H1 (cell line): Measurements from ENCODE around the gene CSNK1D. TPM values are rescaled to one million over a fixed set of nuclear protein-coding genes. Genes with fewer than 3 reads are reported as not detected.
A peak's percentile ranks its signal among the peaks of the same experiment; 100 is the strongest.

Experiments used
- CTCF ChIA-PET: fragments of 300-600 bp; sonication (Branson Sonifier 250); formaldehyde crosslinking; loops from one replicate; lab custom pipeline; 2021; ENCODE audit not compliant: partially characterized antibody; lab: Charles Lee
- POLR2A ChIA-PET: fragments of 300-600 bp; sonication (Branson Sonifier 250); formaldehyde crosslinking; loops from one replicate; lab custom pipeline; 2021; ENCODE audit warnings: inconsistent platforms; ENCODE audit not compliant: partially characterized antibody; lab: Charles Lee
- DNase-seq, 2 experiments: peaks; one replicate each; pipeline versions ENCODE4 v3.0.0 to v3.0.0-alpha.2; 2010 to 2022; ENCODE audit warnings: low spot score in 2 of 2, low read depth in 1 of 2, mixed read lengths in 1 of 2
- FAIRE-seq: peaks from 2 replicates; lab custom pipeline; 2011; peaks lifted over from hg19 to GRCh38; lab: Jason Lieb, UNC
- H2AFZ ChIP-seq: 2 replicates; pipeline ENCODE4 v1.8.1; 2012; ENCODE audit warnings: low read length, inconsistent platforms
- H2AK5ac ChIP-seq: 2 replicates; pipeline ENCODE4 v1.6.1; 2013; ENCODE audit warnings: low read depth, low read length
- H2BK120ac ChIP-seq: replicated peaks from 2 replicates; pipeline ENCODE3; 2013; ENCODE audit warnings: low read depth, low read length, inconsistent platforms
- H2BK12ac ChIP-seq: 2 replicates; pipeline ENCODE4 v1.6.1; 2013; ENCODE audit warnings: low read depth, low read length
- H2BK15ac ChIP-seq: 2 replicates; pipeline ENCODE4 v1.6.1; 2013; ENCODE audit warnings: low read length
- H2BK20ac ChIP-seq: 2 replicates; pipeline ENCODE4 v1.6.1; 2013; ENCODE audit warnings: low read length
- H2BK5ac ChIP-seq: 2 replicates; pipeline ENCODE4 v1.6.1; 2013; ENCODE audit warnings: low read depth, low read length
- H3K14ac ChIP-seq: 2 replicates; pipeline ENCODE4 v1.6.1; 2013; ENCODE audit warnings: inconsistent platforms; ENCODE audit not compliant: insufficient read length
- H3K18ac ChIP-seq: 2 replicates; pipeline ENCODE4 v1.6.1; 2013; ENCODE audit warnings: low read length; ENCODE audit errors: extremely low read depth
- H3K23ac ChIP-seq: 2 replicates; pipeline ENCODE4 v1.6.1; 2013; ENCODE audit warnings: inconsistent platforms; ENCODE audit not compliant: insufficient read length
- H3K23me2 ChIP-seq: 2 replicates; pipeline ENCODE4 v1.6.1; 2013; ENCODE audit warnings: low read depth, low read length
- H3K27ac ChIP-seq: 2 replicates; pipeline ENCODE4 v1.6.1; 2011; ENCODE audit warnings: low read depth, low read length, inconsistent platforms
- H3K27me3 ChIP-seq, 4 experiments: replicated peaks in 1 of 4; 1 replicate in 1 of 4; 2 replicates in 3 of 4; pipeline versions ENCODE4 v1.6.1 to v1.8.1; 2011 to 2013; ENCODE audit warnings: low read length in 3 of 4, mild to moderate bottlenecking in 3 of 4, inconsistent platforms in 2 of 4, mixed read lengths in 2 of 4, moderate library complexity in 1 of 4; ENCODE audit not compliant: control insufficient read depth in 3 of 4, insufficient read depth in 3 of 4; ENCODE audit errors: extremely low read depth in 1 of 4
- H3K36me3 ChIP-seq, 4 experiments: 2 replicates each; pipeline versions ENCODE4 v1.6.1 to v1.8.1; 2011 to 2013; ENCODE audit warnings: mild to moderate bottlenecking in 4 of 4, low read length in 3 of 4, moderate library complexity in 2 of 4, control low read depth in 1 of 4, inconsistent platforms in 1 of 4; ENCODE audit not compliant: insufficient read depth in 4 of 4, control insufficient read depth in 2 of 4
- H3K4ac ChIP-seq: replicated peaks from 2 replicates; pipeline ENCODE3; 2013; ENCODE audit warnings: low read length, low read depth, mixed read lengths, inconsistent platforms; ENCODE audit not compliant: insufficient read length
- H3K4me1 ChIP-seq, 4 experiments: replicated peaks in 1 of 4; 1 replicate in 1 of 4; 2 replicates in 3 of 4; pipeline versions ENCODE4 v1.6.1 to v1.8.1; 2011 to 2013; ENCODE audit warnings: low read length in 3 of 4, inconsistent platforms in 2 of 4, mixed read lengths in 1 of 4; ENCODE audit not compliant: insufficient read depth in 4 of 4, control insufficient read depth in 3 of 4
- H3K4me2 ChIP-seq, 2 experiments: 2 replicates each; pipeline versions ENCODE4 v1.6.1 to v1.8.1; 2011 to 2013; ENCODE audit warnings: low read depth in 2 of 2, low read length in 2 of 2, control low read depth in 1 of 2, inconsistent platforms in 1 of 2, mild to moderate bottlenecking in 1 of 2; ENCODE audit not compliant: insufficient read depth in 1 of 2
- H3K4me3 ChIP-seq, 4 experiments: fragments of 200-600, 300-600 bp in 1 of 4; sonication (generic), shearing (Covaris generic), sonication (Bioruptor Twin) in 1 of 4; 2 replicates each; pipeline versions ENCODE4 v1.5.1 to v1.8.1; 2011 to 2016; ENCODE audit warnings: low read length in 4 of 4, low read depth in 3 of 4, control low read depth in 2 of 4, inconsistent platforms in 2 of 4, mild to moderate bottlenecking in 2 of 4, mixed read lengths in 1 of 4, moderate library complexity in 1 of 4; ENCODE audit not compliant: insufficient read depth in 2 of 4; ENCODE audit errors: extremely low read depth in 1 of 4
- H3K56ac ChIP-seq: replicated peaks from 2 replicates; pipeline ENCODE3; 2013; ENCODE audit warnings: low read depth, mild to moderate bottlenecking, mixed read lengths, low read length, inconsistent platforms; ENCODE audit not compliant: insufficient read length
- H3K79me1 ChIP-seq: 2 replicates; pipeline ENCODE4 v1.6.1; 2013; ENCODE audit warnings: low read depth, low read length, control low read depth
- H3K79me2 ChIP-seq, 2 experiments: 2 replicates each; pipeline versions ENCODE4 v1.6.1 to v1.8.1; 2012 to 2013; ENCODE audit warnings: low read length in 2 of 2, mild to moderate bottlenecking in 2 of 2, inconsistent platforms in 1 of 2; ENCODE audit not compliant: insufficient read depth in 2 of 2, control insufficient read depth in 1 of 2
- H3K9ac ChIP-seq, 4 experiments: replicated peaks in 1 of 4; 1 replicate in 1 of 4; 2 replicates in 3 of 4; pipeline versions ENCODE4 v1.6.1 to v1.8.1; 2011 to 2013; ENCODE audit warnings: low read depth in 3 of 4, low read length in 3 of 4, control low read depth in 2 of 4, mild to moderate bottlenecking in 2 of 4, moderate library complexity in 2 of 4, inconsistent platforms in 1 of 4; ENCODE audit errors: extremely low read depth in 1 of 4
- H3K9me3 ChIP-seq, 2 experiments: 2 replicates each; pipeline versions ENCODE4 v1.6.1 to v1.8.1; 2012 to 2013; ENCODE audit warnings: mild to moderate bottlenecking in 2 of 2, moderate library complexity in 2 of 2, control low read depth in 1 of 2, inconsistent platforms in 1 of 2, low read depth in 1 of 2, low read length in 1 of 2, mixed read lengths in 1 of 2; ENCODE audit not compliant: insufficient read depth in 2 of 2
- H4K20me1 ChIP-seq, 2 experiments: replicated peaks in 1 of 2; 2 replicates each; pipeline versions ENCODE3 to v1.8.1; 2011 to 2013; ENCODE audit warnings: inconsistent platforms in 2 of 2, low read length in 2 of 2, mild to moderate bottlenecking in 1 of 2; ENCODE audit not compliant: insufficient read depth in 2 of 2, control insufficient read depth in 1 of 2
- H4K5ac ChIP-seq: 2 replicates; pipeline ENCODE4 v1.6.1; 2013; ENCODE audit warnings: low read length, low read depth, mixed read lengths, inconsistent platforms; ENCODE audit not compliant: insufficient read length
- H4K8ac ChIP-seq: 2 replicates; pipeline ENCODE4 v1.8.0; 2013; ENCODE audit warnings: mild to moderate bottlenecking, moderate library complexity, low read length, inconsistent platforms; ENCODE audit not compliant: insufficient read depth; ENCODE audit errors: extremely low read depth
- H4K91ac ChIP-seq: replicated peaks from 2 replicates; pipeline ENCODE3; 2013; ENCODE audit warnings: low read length, mixed read lengths, inconsistent platforms; ENCODE audit not compliant: insufficient read length
- CTBP2 ChIP-seq: IDR thresholded peaks from 2 replicates; pipeline ENCODE4 v1.7.0; 2011; ENCODE audit warnings: borderline replicate concordance, mild to moderate bottlenecking, moderate library complexity, mixed read lengths, low read length; ENCODE audit not compliant: insufficient read depth, insufficient read length
- EP300 ChIP-seq, 2 experiments: IDR thresholded peaks; 1 replicate in 1 of 2; 2 replicates in 1 of 2; pipeline ENCODE4 v1.6.1; 2011 to 2012; ENCODE audit warnings: low read depth in 2 of 2, low read length in 2 of 2, mild to moderate bottlenecking in 2 of 2, borderline replicate concordance in 1 of 2, inconsistent platforms in 1 of 2, moderate library complexity in 1 of 2
- KDM1A ChIP-seq: fragments of 200-600, 300-600 bp; sonication (generic); IDR thresholded peaks from 2 replicates; pipeline ENCODE4 v1.7.1; 2016; ENCODE audit warnings: mild to moderate bottlenecking, low read length, borderline replicate concordance
- POLR2A ChIP-seq, 2 experiments: IDR thresholded peaks; 1 replicate in 1 of 2; 2 replicates in 1 of 2; pipeline ENCODE4 v1.6.1; 2011; ENCODE audit warnings: low read depth in 2 of 2, low read length in 2 of 2, mild to moderate bottlenecking in 2 of 2; ENCODE audit errors: control extremely low read depth in 1 of 2
- SIX5 ChIP-seq: IDR thresholded peaks from 2 replicates; pipeline ENCODE4 v1.6.1; 2011; ENCODE audit warnings: mild to moderate bottlenecking, low read depth, low read length
- TAF7 ChIP-seq: optimal IDR thresholded peaks from 2 replicates; pipeline ENCODE3; 2011; ENCODE audit warnings: low read depth, mild to moderate bottlenecking, inconsistent platforms, low read length, moderate library complexity, borderline replicate concordance
- YY1 ChIP-seq: IDR thresholded peaks from 2 replicates; pipeline ENCODE4 v1.6.1; 2011; ENCODE audit warnings: low read depth, mild to moderate bottlenecking, low read length
- WGBS, 2 experiments: shearing (Covaris generic) in 1 of 2; methylation state at CpG; one replicate each; pipeline versions ENCODE4 v1.1.6 to v1.1.7; 2013 to 2015; ENCODE audit warnings: low lambda C conversion rate in 2 of 2, mixed read lengths in 2 of 2, inconsistent platforms in 1 of 2, low coverage in 1 of 2, missing lambda C conversion rate in 1 of 2; ENCODE audit not compliant: insufficient replicate concordance in 2 of 2, insufficient coverage in 1 of 2, insufficient read length in 1 of 2; ENCODE audit errors: extremely low coverage in 1 of 2, missing lambda C conversion rate in 1 of 2; 5-methylcytosine and 5-hydroxymethylcytosine counted together
- polyA plus RNA-seq, 7 experiments: library from polyadenylated mRNA; depleted of rRNA in 3 of 7; stranded (reverse) in 5 of 7; unstranded in 2 of 7; fragments of >200 nt in 5 of 7; fragments of 200-250 nt in 2 of 7; gene quantifications; 1 replicate in 5 of 7; 2 replicates in 1 of 7; 4 replicates in 1 of 7; pipeline versions ENCODE4 v1.2.1 to v1.2.3, GENCODE V29; 2011 to 2013; ENCODE audit warnings: missing spikeins in 2 of 7, mixed read lengths in 2 of 7
- total RNA-seq: library from RNA; stranded (reverse); fragmentation: NEBNext Ultra II Directional; extraction: Animal tissue kit (Norgen Biotek cat#: 25700); gene quantifications from 2 replicates; pipeline ENCODE4 v1.2.1, GENCODE V29; 2021

CSNK1D gene
- total and polyA plus RNA-seq, 2 of the 8 experiments (the other 6 are each of a cell fraction or from before 2014, with no cell fraction given), result 73.5 to 103 TPM

DNA sequence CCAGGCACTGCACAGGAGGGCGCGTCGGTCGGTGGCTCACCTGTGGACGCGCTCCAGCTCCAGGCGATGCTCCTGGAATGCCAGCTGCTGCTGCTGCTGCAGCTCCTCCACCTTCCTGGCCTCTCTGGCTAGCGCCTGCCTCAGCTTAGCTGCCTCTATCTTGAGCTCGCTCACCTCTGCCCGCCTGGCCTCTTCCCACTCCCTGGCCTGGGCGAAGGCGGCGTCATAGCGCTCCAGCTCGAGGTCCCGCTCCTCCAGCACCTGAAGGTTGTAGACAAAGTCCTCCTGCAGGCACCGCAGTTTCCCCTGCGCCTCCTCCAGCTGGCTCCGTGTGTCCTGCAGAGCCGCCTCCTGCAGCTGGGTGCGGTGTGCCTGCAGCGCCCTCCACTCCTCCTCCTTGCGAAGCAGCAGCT, 72.0 kb downstream of the CSNK1D start:
- H3K18ac ChIP-seq, result no peak overlapping the region
- no peak overlapping the region for H3K4ac ChIP-seq
- no peaks in the 10 kb centered on the region for H3K79me2 ChIP-seq
- no peak overlapping the region for H2BK5ac ChIP-seq
- no peak overlapping the region for H3K9ac ChIP-seq
- no peaks in the 10 kb centered on the region for H3K23me2 ChIP-seq
- ChIA-PET CTCF (interaction anchor here (0.9 kb wide), 2 partner anchors 37 to 116 kb away, joined by 3 read pairs; partner anchors contain the start of gene CD7), POLR2A (interaction anchor here (1.3 kb wide), 1 partner anchor 103 kb away, joined by 3 read pairs; no protein-coding TSS in a partner anchor)
- no peaks in the 10 kb centered on the region for H3K27me3 ChIP-seq
- H3K36me3 ChIP-seq, result peaks cover 0 to 2% (median 0%) of the 10 kb centered on the region in 4 experiments; a peak in 3 of 8 replicates
- 90% methylated on average over 23 of the region's 23 CpGs; no CpG with 5 or more reads in 1 of the 2 experiments for WGBS, 2 experiments
- no peak overlapping the region for H3K23ac ChIP-seq
- no peaks in the 10 kb centered on the region for H3K9me3 ChIP-seq
- no peaks in the 10 kb centered on the region; the same call in 1 of the 2 replicates for H3K79me1 ChIP-seq
- H2AFZ ChIP-seq, result no peak overlapping the region
- H3K27ac ChIP-seq, result no peak overlapping the region
- H3K4me2 ChIP-seq, result no peak overlapping the region
- H4K20me1 ChIP-seq, result peaks cover 3 to 13% of the 10 kb centered on the region in 2 experiments
- no peak overlapping the region for H2BK120ac ChIP-seq
- peaks cover 0 to 2% (median 2%) of the 10 kb centered on the region in 4 experiments; a peak in 3 of 7 replicates for H3K4me1 ChIP-seq
- no peak overlapping the region for H4K5ac ChIP-seq
- H2BK12ac ChIP-seq, result no peak overlapping the region
- H4K91ac ChIP-seq, result no peak overlapping the region
- H3K4me3 ChIP-seq, result no peak overlapping the region
- peak overlapping the region; percentile 84; the same call in 1 of the 2 replicates for H4K8ac ChIP-seq
- no peak for DNase-seq
- TF ChIP-seq TAF7 (no peak), KDM1A (no peak), YY1 (no peak), EP300 (IDR thresholded peaks at IDR 0.05; ENCODE audit: borderline replicate concordance in 1 of 2, low read depth in 2 of 2, low read length in 2 of 2) (no peak), POLR2A (IDR thresholded peaks at IDR 0.05; ENCODE audit: control extremely low read depth in 1 of 2, low read depth in 2 of 2, low read length in 2 of 2) (no peak), CTBP2 (no peak), SIX5 (no peak)
- TF ChIP-seq, all 59 proteins: peak for 0
- Histone ChIP-seq H3K56ac (no peak overlapping the region), H3K14ac (no peak overlapping the region), H2AK5ac (no peak overlapping the region), H2BK15ac (no peak overlapping the region), H2BK20ac (no peak overlapping the region)
- no peak for FAIRE-seq
